HCEC 1CT (cell line): ENCODE measurements around the gene CKMT2.
A peak's percentile ranks its signal among the peaks of the same experiment; 100 is the strongest.

Experiments
- DNase-seq: peaks from one replicate; pipeline ENCODE4 v3.0.0-alpha.2; 2017

Gene CKMT2

DNA sequence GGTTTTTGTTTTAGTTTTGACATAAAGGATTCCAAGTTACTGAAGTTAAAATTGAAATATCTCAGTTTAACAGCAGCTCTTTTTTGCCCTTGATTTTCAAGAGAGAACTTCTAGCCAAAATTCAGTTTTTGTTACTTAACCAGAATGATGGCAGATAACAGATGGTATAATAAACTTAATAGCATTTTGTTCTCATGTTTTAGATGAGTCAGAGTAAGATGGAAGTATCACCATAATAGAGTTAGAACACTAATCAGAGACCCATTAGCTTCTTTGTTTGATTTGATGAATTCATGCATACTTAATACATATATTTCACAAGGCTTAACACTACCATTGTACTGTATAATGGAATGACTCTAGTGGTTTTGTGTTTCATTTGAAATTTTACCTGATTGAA lies 80.2 kb downstream of the CKMT2 start:
- peak; percentile 36 for DNase-seq

DNA sequence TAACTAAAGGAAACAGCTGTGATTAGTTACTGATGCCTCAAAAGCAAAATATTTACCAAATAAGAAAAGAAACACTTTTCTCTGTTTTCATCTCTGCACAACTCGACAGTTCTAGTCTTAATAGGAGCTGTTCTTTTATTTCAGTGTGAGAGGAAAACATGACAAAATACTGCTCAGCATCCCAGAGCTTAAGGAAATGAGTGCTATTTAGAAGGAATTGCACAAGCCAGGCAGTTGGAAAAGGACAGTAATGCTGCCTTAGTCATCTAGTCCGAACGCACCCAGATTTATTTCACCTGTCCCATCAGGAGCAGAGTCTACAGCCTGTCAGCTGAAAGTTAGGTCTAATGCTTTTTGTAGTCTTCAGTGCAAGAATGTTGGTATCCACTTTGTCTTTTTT lies 80.6 kb downstream of the CKMT2 start:
- DNase-seq = peak; percentile 77

DNA sequence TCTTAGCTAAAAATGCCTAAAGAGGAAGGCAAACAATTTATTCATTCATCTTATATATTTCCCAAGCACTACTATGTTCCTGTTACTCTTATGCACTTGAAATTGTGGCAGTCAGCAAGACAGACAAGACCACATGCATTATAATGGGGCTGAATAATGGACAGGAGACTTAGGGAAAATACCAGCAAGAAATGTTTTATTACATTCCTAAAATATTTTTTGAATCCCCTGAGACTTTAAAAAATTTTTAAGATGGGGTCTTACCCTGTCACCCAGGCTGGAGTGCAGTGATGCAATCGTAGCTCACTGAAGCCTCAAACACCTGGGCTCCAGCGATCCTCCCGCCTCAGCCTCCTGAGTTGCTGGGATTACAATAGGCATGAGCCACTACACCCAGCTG lies 81.5 kb downstream of the CKMT2 start:
- no peak for DNase-seq

DNA sequence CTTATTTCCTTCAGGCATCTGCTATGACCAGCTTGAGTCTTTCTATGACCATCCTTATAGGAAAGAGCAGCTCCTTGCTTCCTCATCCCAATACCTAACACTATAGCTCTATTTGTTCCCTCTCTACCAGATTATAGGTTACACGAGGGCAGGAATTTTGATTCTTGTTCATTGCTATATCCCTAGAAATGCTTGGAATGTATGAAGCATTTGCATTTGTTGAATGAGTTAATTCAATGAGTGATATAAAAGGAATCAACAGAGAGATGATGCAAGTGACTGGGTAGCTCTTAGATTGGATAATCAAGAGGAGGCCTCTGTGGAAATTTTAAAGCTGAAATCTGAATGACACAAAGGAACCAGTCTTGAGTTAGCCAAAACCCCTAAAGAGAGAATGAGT lies 82.2 kb downstream of the CKMT2 start:
- peak; percentile 92 for DNase-seq

DNA sequence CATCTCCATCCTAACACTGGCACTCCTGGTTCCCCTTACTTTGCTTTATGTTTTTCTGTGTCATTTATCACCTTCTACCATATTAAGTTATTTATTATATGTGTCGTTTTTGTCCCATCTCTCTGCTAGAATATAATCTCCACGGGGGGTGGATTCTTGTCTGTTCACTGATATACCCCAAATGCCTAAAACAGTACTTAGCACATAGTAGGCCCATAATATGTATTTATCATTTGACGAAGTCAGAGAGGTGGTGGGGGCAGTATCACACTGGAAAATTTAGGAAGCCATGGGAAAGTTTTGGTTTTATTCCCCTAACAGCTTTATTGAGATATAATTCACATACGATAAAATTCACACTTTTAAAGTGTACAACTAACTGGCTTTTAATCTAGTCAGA lies 82.7 kb downstream of the CKMT2 start:
- no peak for DNase-seq
